GM23248 (cell line): Measurements from ENCODE around the gene ANKRD13D.

Experiments used
- EZH2 ChIP-seq: fragments of 200-600 bp; sonication (generic); IDR thresholded peaks from 2 replicates; pipeline ENCODE4 v1.6.1; 2018; ENCODE audit warnings: antibody characterized with exemption, mild to moderate bottlenecking; ENCODE audit not compliant: insufficient read depth, poor library complexity, severe bottlenecking
- EZH2phosphoT487 ChIP-seq: fragments of 200-600 bp; sonication (generic); IDR thresholded peaks from 2 replicates; pipeline ENCODE4 v1.6.1; 2018; ENCODE audit warnings: antibody characterized with exemption, moderate library complexity, mild to moderate bottlenecking, low read depth; ENCODE audit not compliant: insufficient read depth

DNA sequence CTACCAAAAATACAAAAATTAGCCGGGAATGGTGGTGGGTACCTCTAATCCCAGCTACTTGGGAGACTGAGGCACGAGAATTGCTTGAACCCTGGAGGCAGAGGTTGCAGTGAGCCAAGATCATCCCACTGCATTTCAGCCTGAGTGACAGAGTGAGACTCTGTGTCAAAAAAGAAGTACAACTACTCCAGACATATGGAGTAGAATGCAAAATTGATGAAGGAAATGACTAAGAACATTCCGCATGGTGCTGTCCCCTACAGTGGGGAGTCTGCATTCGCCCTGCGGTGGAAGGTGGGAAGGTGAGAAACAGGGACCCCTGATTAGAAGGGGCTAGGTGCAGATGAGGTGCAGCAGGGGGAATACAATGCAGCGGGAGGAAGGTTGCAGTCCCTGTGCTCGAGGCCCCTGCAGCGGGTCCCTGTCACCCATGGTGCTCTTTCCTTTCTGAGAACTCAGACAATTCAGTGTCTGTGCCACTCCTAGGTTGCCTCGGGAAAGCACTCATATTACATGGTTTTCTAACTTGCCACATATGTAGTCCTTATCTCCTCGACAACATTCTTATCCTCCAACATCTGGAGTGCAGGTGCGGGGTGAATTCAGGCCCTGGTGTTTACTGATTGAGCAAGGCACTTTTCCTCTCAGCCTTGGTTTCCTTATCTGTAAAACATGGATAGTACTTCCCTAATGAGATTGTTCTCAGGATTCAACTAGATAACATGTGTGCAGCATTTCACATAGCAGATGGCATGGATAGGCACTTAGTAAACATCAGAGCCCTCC, 59.1 kb downstream of the ANKRD13D start:
- TF ChIP-seq EZH2 (no peak), EZH2phosphoT487 (no peak)
